ENCODE results near the gene EYA4.

DNA sequence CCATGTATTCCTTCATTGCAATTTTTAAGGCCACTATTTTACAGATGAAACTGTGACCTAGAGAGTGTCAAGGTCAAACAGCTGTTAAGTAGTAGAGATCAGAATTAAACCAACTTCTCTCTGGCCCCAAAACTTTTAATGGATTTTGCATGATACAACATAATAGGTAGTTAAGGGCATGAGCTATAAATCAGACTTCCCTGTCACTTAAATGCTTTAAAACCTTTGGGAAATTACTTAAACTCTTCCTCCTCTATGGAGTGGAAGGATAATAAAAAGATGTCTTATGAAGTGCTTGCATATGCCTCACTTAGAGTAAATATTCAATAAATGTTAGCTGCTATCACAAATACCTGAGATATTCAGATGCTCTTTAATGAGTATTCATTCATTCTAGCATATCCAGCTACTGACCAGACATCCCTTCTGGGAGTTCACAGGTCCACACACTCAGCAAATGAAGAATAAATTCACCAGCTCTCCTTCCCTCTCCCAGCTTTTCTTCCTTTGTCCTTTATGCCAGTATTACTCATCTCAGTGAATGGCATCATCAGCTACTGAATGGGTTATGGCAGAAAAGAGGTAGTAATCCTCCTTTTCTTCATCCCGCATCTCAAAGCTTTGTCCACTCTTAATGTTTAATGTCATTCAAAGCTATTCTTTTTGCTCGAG is 36.2 kb downstream of the EYA4 start:
- no peak for TF ChIP-seq POLR2A (IDR thresholded peaks at IDR 0.05)
- TF ChIP-seq, protein P1, sequence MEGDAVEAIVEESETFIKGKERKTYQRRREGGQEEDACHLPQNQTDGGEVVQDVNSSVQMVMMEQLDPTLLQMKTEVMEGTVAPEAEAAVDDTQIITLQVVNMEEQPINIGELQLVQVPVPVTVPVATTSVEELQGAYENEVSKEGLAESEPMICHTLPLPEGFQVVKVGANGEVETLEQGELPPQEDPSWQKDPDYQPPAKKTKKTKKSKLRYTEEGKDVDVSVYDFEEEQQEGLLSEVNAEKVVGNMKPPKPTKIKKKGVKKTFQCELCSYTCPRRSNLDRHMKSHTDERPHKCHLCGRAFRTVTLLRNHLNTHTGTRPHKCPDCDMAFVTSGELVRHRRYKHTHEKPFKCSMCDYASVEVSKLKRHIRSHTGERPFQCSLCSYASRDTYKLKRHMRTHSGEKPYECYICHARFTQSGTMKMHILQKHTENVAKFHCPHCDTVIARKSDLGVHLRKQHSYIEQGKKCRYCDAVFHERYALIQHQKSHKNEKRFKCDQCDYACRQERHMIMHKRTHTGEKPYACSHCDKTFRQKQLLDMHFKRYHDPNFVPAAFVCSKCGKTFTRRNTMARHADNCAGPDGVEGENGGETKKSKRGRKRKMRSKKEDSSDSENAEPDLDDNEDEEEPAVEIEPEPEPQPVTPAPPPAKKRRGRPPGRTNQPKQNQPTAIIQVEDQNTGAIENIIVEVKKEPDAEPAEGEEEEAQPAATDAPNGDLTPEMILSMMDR (IDR thresholded peaks at IDR 0.05): no peak
